ENCODE results near the gene ATG5. TPM values are rescaled to one million over a fixed set of nuclear protein-coding genes. Genes with fewer than 3 reads are reported as not detected.
"Not testable (repeated sequence)": the region's sequence is repeated elsewhere in the genome, so short reads cannot be mapped to it uniquely, and the experiment has no call there.

ATG5 gene
- total RNA-seq, 1 donor from 2014 or later, result 25.5 TPM

DNA sequence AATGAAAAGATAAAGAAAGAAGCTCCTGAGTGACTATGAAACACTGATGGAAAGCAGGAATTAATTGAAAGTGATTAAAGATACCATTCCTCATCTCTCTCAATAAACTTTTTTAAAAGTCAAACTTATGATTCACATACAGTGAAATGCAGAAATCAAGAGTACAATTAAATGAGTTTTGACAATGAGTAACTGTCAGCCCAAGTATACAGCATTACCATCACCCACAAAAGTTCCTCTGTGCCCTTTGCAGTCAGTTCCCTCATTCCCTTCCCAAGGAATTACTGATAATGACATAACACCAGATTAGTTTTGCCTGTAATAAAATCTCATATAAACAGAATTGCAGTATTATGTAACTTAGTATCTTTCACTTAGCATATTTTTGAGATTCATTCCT, 44.5 kb downstream of the ATG5 start:
- TF ChIP-seq, protein P1, sequence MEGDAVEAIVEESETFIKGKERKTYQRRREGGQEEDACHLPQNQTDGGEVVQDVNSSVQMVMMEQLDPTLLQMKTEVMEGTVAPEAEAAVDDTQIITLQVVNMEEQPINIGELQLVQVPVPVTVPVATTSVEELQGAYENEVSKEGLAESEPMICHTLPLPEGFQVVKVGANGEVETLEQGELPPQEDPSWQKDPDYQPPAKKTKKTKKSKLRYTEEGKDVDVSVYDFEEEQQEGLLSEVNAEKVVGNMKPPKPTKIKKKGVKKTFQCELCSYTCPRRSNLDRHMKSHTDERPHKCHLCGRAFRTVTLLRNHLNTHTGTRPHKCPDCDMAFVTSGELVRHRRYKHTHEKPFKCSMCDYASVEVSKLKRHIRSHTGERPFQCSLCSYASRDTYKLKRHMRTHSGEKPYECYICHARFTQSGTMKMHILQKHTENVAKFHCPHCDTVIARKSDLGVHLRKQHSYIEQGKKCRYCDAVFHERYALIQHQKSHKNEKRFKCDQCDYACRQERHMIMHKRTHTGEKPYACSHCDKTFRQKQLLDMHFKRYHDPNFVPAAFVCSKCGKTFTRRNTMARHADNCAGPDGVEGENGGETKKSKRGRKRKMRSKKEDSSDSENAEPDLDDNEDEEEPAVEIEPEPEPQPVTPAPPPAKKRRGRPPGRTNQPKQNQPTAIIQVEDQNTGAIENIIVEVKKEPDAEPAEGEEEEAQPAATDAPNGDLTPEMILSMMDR (conservative IDR thresholded peaks at IDR 0.05; ENCODE audit: low read depth, low read length), result no peak
- H3K4me3 ChIP-seq (ENCODE audit: low read depth, low read length), result no peak overlapping the region
- DNase-seq (ENCODE audit: low read depth), result no peak

DNA sequence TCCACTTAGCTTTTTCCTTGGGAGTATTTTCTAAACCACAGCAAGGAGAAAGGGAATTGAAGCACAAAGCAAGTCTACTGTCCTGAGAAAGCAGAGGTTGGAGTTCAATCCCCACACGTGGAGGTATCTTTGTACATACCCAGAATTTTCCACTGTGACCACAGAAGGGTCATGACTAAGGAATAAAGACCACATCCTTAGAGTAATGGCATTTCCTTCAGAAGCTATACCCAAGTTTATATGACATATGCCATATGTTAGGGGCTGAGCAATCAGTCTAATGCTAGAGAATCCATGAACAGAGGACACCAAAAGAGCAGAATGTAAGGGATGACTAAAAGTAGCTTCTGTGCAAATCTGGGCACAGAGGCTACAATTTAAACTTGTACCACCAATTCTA, 46.4 kb downstream of the ATG5 start:
- TF ChIP-seq, protein P1 (conservative IDR thresholded peaks at IDR 0.05; ENCODE audit: low read depth, low read length), result no peak
- H3K4me3 ChIP-seq (ENCODE audit: low read depth, low read length), result no peak overlapping the region
- no peak for DNase-seq (ENCODE audit: low read depth)

DNA sequence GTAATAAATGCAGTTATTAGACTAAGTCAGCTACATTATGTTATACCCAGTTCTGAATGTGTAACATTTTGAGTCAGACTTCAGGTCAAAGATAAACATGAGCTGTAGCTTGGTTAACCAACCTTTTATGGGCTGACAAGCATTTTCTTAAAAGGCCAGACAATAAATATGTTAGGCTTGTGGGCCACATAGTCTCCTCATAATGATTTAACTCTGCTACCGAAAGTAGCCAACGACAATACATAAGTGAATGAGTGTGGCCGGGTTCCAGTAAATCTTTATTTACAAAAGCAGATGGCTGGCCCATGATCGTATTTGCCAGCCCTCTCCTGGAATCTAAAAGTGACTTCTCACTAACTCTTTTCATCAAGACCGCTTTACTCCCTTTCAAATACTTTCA, 49.9 kb downstream of the ATG5 start:
- no peak for DNase-seq (ENCODE audit: low read depth)
- TF ChIP-seq, protein P1 (conservative IDR thresholded peaks at IDR 0.05; ENCODE audit: low read depth, low read length), result no peak
- H3K4me3 ChIP-seq (ENCODE audit: low read depth, low read length), result no peak overlapping the region

DNA sequence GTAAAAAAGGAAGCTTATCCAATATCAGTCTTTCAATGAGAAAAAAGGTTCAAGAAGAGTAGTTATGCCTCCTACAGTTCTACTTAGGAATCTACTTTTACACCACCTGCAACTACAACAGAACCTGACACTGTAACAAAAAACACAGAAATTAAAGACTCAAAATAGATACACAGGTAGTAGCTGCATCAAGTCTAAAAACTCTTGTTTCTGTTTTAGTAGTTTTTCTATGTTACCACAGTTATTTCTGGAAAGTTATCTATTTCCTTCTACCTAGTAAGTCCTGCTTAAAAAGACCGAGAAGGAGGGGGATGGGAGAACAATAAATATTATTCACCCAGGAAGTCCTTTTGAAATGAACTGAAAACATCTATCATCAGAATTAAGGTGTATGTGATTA, 52.5 kb downstream of the ATG5 start:
- TF ChIP-seq, protein P1 (conservative IDR thresholded peaks at IDR 0.05; ENCODE audit: low read depth, low read length), result no peak

DNA sequence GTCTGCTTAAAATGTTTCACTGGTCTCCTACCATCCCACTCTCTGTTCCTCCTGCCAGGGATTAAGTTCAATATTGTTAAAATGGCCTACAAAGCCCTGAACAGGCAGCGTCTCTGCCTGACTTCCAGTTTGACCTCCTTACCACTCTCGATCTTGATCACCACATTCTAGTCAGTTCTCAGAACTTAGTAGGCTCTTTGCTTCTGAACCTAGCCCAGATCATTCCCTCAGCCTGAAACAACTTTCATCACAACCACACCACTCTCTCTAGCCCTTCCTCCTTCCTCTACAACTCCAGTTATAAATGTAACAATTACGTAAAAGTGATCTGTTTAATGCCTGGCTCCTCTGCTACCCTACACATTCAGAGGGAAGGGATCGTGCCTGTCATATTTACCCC, 53.3 kb downstream of the ATG5 start:
- no peak overlapping the region for H3K4me3 ChIP-seq (ENCODE audit: low read depth, low read length)
- TF ChIP-seq, protein P1 (conservative IDR thresholded peaks at IDR 0.05; ENCODE audit: low read depth, low read length), result no peak
- no peak for DNase-seq (ENCODE audit: low read depth)

More for the DNA sequence above, 52.5 kb downstream of the ATG5 start:
- DNase-seq (ENCODE audit: low read depth), result no peak
- no peak overlapping the region for H3K4me3 ChIP-seq (ENCODE audit: low read depth, low read length)

DNA sequence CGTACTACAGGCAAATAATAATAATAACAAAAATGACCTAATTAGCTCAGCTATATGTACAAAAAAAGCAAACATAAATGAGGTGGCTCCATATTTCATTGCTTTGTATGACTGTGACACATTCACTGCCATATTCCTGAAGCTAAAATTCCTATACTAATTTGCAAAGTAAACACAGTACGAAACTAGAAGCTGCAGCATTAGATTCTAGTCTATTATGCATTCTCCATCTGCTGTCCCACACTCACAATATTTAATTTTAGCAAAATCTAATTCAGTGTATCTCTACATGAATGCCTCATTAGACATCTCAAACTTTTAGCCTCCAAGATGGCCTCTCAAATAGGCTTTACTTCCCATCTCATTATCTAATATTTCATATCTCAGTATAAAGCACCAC, 55.1 kb downstream of the ATG5 start:
- TF ChIP-seq, protein P1 (conservative IDR thresholded peaks at IDR 0.05; ENCODE audit: low read depth, low read length), result no peak
- no peak for DNase-seq (ENCODE audit: low read depth)
- H3K4me3 ChIP-seq (ENCODE audit: low read depth, low read length), result no peak overlapping the region

DNA sequence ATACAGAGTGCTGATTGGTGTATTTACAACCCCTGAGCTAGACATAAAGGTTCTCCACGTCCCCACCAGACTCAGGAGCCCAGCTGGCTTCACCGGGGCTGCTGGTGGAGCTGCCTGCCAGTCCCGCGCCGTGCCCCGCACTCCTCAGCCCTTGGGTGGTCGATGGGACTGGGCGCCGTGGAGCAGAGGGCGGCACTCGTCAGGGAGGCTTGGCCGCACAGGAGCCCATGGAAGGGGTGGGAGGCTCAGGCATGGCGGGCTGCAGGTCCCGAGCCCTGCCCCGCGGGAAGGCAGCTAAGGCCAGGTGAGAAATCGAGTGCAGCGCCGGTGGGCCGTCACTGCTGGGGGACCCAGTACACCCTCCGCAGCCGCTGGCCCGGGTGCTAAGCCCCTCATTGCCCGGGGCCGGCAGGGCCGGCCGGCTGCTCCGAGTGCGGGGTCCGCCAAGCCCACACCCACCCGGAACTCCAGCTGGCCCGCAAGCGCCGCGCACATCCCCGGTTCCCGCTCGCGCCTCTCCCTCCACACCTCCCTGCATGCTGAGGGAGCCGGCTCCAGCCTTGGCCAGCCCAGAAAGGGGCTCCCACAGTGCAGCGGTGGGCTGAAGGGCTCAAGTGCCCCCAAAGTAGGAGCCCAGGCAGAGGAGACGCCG, 56.2 kb downstream of the ATG5 start:
- not testable (repeated sequence) for H3K4me3 ChIP-seq (ENCODE audit: low read depth, low read length); DNase-seq (ENCODE audit: low read depth)

DNA sequence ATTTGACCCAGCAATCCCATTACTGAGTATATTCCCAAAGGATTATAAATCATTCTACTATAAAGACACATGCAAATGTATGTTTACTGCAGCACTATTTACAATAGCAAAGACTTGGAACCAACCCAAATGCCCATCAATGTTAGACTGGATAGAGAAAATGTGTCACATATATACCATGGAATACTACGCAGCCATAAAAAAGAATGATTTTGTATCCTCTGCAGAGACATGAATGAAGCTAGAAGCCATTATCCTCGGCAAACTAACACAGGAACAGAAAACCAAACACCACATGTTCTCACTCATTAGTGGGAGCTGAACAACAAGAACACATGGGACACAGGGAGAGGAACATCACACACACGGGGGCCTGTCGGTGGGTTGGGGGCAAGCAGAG, 57.1 kb downstream of the ATG5 start:
- not testable (repeated sequence) for H3K4me3 ChIP-seq (ENCODE audit: low read depth, low read length); DNase-seq (ENCODE audit: low read depth)

DNA sequence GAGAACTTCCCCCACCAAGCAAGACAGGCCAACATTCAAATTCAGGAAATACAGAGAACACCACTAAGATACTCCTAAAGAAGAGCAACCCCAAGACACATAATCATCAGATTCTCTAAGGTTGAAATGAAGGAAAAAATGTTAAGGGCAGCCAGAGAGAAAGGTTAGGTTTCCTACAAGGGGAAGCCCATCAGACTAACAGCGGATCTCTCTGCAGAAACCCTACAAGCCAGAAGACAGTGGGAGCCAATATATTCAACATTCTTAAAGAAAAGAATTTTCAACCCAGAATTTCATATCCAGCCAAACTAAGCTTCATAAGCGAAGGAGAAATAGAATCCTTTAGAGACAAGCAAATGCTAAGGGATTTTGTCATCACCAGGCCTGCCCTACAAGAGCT, 61.1 kb downstream of the ATG5 start:
- DNase-seq (ENCODE audit: low read depth), result not testable (repeated sequence)

DNA sequence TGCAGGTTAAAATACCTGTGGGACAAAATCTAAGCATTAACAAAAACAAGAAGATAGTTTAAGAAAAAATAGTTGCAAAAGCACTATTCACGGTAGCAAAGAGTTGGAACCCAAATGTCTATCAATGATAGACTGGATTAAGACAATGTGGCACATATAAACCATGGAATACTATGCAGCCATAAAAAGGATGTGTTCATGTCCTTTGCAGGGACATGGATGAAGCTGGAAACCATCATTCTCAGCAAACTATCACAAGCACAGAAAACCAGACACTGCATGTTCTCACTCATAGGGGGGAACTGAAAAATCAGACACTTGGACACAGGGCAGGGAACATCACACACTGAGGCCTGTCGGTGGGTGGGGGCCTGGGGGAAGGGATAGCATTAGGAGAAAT, 65.8 kb downstream of the ATG5 start:
- DNase-seq (ENCODE audit: low read depth); H3K4me3 ChIP-seq (ENCODE audit: low read depth, low read length): not testable (repeated sequence)

More for the DNA sequence above, 61.1 kb downstream of the ATG5 start:
- H3K4me3 ChIP-seq (ENCODE audit: low read depth, low read length), result not testable (repeated sequence)

All from epithelial cell of proximal tubule (primary cell).